Measurements from ENCODE around the gene CELF2.

Gene CELF2

GRCh38 chr10:11002485-11002884, 15.2 kb upstream of the CELF2 start:
- Histone ChIP-seq H3K36me3 (ENCODE audit: control insufficient read depth in 2 of 2, insufficient read depth in 1 of 2, low read length in 2 of 2) (no peaks in the 10 kb centered on the region), H3K4me3 (ENCODE audit: low read depth, low read length) (no peak overlapping the region), H3K4me1 (ENCODE audit: control insufficient read depth, insufficient read depth, low read length) (no peaks in the 10 kb centered on the region), H3K9me3 (ENCODE audit: control insufficient read depth, insufficient read depth, low read depth, low read length) (no peaks in the 10 kb centered on the region), H3K27ac (ENCODE audit: extremely low read depth, low read depth, low read length) (no peak overlapping the region)
- POLR2A ChIA-PET: interaction anchor here (0.7 kb wide), 1 partner anchor 9 kb away, joined by 3 read pairs; no protein-coding TSS in a partner anchor
- TF ChIP-seq ZNF19 (tag by site-specific recombination; IDR thresholded peaks at IDR 0.05; ENCODE audit: low read depth) (no peak), ZSCAN23 (tag by site-specific recombination; IDR thresholded peaks at IDR 0.05) (no peak), EGR2 (tag by site-specific recombination; IDR thresholded peaks at IDR 0.05; ENCODE audit: low read depth) (no peak), ZNF544 (tag by site-specific recombination; IDR thresholded peaks at IDR 0.05) (no peak), ZNF423 (tag by site-specific recombination; IDR thresholded peaks at IDR 0.05) (no peak), ZNF639 (tag by site-specific recombination; IDR thresholded peaks at IDR 0.05) (no peak), KLF8 (tag by site-specific recombination; IDR thresholded peaks at IDR 0.05) (no peak), ZNF664 (tag by site-specific recombination; IDR thresholded peaks at IDR 0.05) (no peak)
- CTCF ChIA-PET: interaction anchor here (0.7 kb wide), 1 partner anchor 73 kb away, joined by 3 read pairs; no protein-coding TSS in a partner anchor

- Histone ChIP-seq H3K36me3 (ENCODE audit: control insufficient read depth in 2 of 2, insufficient read depth in 1 of 2, low read length in 2 of 2) (no peaks in the 10 kb centered on the region), H3K4me3 (ENCODE audit: low read depth, low read length) (no peak overlapping the region), H3K9me3 (ENCODE audit: control insufficient read depth, insufficient read depth, low read depth, low read length) (no peaks in the 10 kb centered on the region), H3K4me1 (ENCODE audit: control insufficient read depth, insufficient read depth, low read length) (no peaks in the 10 kb centered on the region), H3K27ac (ENCODE audit: extremely low read depth, low read depth, low read length) (no peak overlapping the region)
- ChIA-PET CTCF (interaction anchor here (0.6 to 0.7 kb wide), 2 partner anchors 74 to 411 kb away, joined by 3 read pairs; no protein-coding TSS in a partner anchor), POLR2A (no interaction called here)
- no peak for TF ChIP-seq ZBTB11 (tag by site-specific recombination; conservative IDR thresholded peaks at IDR 0.05; ENCODE audit: low read depth)
- no peak for TF ChIP-seq OSR2 (tag by site-specific recombination; IDR thresholded peaks at IDR 0.05)
- no peak for TF ChIP-seq ZNF169 (tag by site-specific recombination; IDR thresholded peaks at IDR 0.05)
- no peak for TF ChIP-seq GLIS1 (tag by site-specific recombination; IDR thresholded peaks at IDR 0.05)
- no peak for TF ChIP-seq ZNF394 (tag by site-specific recombination; IDR thresholded peaks at IDR 0.05; ENCODE audit: borderline replicate concordance)
- TF ChIP-seq ZNF610 (tag by site-specific recombination; IDR thresholded peaks at IDR 0.05; ENCODE audit: borderline replicate concordance): no peak
- no peak for TF ChIP-seq ZNF701 (tag by site-specific recombination; IDR thresholded peaks at IDR 0.05)
- TF ChIP-seq ZNF580 (tag by site-specific recombination; IDR thresholded peaks at IDR 0.05): no peak
- TF ChIP-seq KLF8 (tag by site-specific recombination; IDR thresholded peaks at IDR 0.05): no peak
- no peak for TF ChIP-seq ZNF335 (tag by site-specific recombination; conservative IDR thresholded peaks at IDR 0.05)
- TF ChIP-seq ZBTB8A (tag by site-specific recombination; IDR thresholded peaks at IDR 0.05): no peak
- TF ChIP-seq SP2 (tag by site-specific recombination; IDR thresholded peaks at IDR 0.05): no peak
- no peak for TF ChIP-seq ZNF302 (tag by site-specific recombination; IDR thresholded peaks at IDR 0.05; ENCODE audit: low read depth)
- TF ChIP-seq GLI4 (tag by site-specific recombination; IDR thresholded peaks at IDR 0.05): no peak
- no peak for TF ChIP-seq ZNF600 (tag by site-specific recombination; IDR thresholded peaks at IDR 0.05)
- TF ChIP-seq ZNF548 (tag by site-specific recombination; IDR thresholded peaks at IDR 0.05): no peak
- no peak for TF ChIP-seq ZNF518A (tag by site-specific recombination; conservative IDR thresholded peaks at IDR 0.05; ENCODE audit: low read depth)
- TF ChIP-seq ZNF830 (tag by site-specific recombination; IDR thresholded peaks at IDR 0.05; ENCODE audit: low read depth): no peak
Observed at GRCh38 chr10:11002916-11003315, 14.8 kb upstream of the CELF2 start.
